HG02981 (cell line): ENCODE data around the gene ENAM.

ENCODE experiments used
- ATAC-seq: cut with Tn5 transposase; IDR thresholded peaks from one replicate; pipeline ENCODE4 v1.9.1; 2021; ENCODE audit warnings: mild to moderate bottlenecking, moderate library complexity; ENCODE audit not compliant: unreplicated experiment

ENAM gene

DNA sequence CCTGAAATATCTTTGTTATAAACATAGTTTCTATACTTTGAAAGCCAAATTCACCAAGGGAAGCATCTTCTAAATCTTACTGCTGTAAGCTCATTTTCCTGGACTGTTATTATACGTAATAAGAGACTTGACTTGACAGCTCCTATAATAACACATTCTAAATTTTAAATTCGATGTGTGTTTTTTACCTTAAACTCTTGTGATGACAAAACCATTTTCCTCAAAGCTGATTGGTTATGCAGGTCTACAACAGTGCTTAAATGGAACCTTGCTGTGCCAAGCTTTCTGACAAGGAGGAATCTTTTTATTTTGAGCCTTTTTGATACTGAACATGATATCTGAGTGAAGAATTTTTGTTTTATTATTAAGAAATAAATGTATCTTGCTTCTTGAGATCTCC is at the start of gene ENAM:
Gene ENAM, plus strand, starts transcription at position 301 of the 400 bp plus-strand sequence. CDS start 757 bp downstream, outside the sequence.
- no peak for ATAC-seq

- ATAC-seq = no peak
Measured at GRCh38 chr4:70581980-70582379, 46.6 kb upstream of the ENAM start.

DNA sequence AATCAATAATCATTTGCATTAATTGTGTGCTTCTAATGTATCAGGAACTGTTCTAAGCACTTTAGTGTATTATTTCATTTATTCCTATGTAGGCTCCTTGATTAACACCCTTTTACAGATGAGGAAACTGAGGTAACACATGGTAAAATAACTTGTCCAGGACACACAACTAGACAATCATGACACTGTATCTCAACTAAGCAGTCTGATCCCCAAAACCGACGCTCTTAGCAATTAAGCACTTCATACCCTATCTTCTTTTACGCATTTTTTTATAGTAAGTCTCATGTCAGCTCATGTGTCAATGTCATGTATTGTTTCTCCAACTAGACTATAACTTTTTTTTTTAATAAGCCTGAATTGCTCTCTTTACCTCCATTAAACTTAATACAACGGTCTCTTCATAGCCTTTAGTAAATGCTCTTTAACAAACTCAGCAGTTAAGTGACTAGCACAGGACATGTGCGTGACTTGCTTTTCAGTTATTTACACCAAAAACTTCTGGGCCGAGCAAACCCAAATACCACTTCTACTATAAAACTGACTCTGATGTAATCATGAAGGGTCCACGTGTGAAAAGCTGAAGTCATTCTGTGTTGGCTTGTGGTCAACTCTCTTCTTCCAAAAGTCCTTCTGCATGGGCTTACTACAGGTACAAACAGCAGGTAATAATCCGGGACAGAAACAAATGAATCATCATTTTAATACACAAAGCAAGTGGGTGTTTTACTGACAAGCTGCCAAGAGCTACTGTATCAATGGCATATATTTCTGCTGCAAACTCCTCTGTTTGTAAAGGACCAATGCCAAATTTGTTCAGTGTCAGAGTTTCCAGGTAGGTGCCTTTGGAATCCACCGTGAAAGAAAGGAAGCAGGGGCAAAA is 44.4 kb upstream of the ENAM start:
- no peak for ATAC-seq

DNA sequence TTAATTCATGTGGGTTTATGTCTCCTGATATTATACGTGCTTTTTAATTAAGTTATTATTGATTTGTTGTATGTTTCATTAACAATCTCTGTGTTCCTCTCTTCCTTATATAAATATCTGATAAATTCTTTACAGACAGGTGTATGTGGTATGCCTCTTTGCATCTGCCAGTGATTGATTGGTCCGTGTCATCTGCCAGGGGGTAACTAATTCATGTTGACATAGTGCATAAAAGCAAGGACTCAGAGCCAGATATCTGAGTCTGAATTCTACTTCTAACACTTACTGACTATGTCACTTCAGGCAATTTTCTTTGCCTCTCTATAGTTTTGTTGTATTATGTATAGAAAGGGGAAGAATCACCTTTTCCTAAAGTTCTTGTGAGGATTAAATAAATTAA is 41.7 kb upstream of the ENAM start:
- ATAC-seq = no peak

GRCh38 chr4:70589785-70590184 is 38.8 kb upstream of the ENAM start:
- ATAC-seq = peak; percentile 97

DNA sequence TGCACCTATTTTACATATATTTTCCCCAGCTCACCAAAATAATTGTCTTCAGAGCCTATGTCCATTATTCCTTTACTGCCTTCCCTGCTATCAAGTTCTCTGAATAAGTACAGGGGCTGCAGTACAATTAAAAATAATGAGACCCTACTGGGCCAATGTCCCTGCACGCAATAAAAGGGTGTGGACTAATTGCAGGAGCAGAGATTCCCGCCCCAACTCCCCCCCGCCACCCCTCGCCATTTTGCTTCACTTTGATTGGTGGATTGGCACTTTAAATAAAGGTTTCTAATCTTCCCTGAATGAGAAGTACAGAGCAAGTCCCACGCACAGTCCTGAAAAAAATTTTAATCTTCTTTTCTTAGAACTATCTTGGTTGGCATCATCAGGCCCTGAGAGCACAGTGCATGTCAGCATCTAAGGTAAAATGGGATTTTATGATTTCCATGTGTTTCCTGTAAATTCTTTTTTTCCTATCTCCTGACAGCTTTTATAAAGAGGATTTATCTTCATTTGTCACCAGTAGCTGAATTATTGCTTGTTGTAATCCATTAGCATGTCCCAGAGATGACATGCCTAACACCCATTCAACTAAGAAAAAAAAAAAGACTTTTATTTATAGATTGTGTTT is 36.5 kb upstream of the ENAM start, which contains the start of gene AMBN:
Gene AMBN, plus strand, starts transcription at position 302 of the 628 bp plus-strand sequence. Its CDS starts 103 bp downstream, at position 405.
- no peak for ATAC-seq

GRCh38 chr4:70594196-70594595 is 34.3 kb upstream of the ENAM start:
- ATAC-seq = no peak

DNA sequence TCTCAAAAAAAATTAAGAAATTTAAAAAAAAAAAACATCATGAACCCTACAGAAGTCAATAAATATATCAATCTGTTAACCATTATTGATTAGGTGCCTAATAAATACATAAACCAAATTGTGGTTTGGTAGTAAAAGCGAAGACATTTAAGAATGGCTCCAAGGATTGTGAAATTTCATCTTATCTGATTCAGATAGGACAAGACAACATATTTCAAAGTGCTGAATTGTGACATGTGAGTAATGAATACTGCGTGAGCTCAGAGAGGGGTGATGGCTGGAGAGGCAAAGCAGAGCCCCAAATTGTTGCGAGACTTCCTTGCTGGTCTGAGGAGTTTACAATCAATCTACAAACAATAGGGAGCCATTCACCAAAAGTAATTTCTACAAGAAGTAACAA is 28.2 kb upstream of the ENAM start:
- ATAC-seq = no peak

GRCh38 chr4:70600977-70601376 is 27.6 kb upstream of the ENAM start:
- no peak for ATAC-seq

- ATAC-seq = peak; percentile 99
Measured at GRCh38 chr4:70601422-70602039, 27.0 kb upstream of the ENAM start.

DNA sequence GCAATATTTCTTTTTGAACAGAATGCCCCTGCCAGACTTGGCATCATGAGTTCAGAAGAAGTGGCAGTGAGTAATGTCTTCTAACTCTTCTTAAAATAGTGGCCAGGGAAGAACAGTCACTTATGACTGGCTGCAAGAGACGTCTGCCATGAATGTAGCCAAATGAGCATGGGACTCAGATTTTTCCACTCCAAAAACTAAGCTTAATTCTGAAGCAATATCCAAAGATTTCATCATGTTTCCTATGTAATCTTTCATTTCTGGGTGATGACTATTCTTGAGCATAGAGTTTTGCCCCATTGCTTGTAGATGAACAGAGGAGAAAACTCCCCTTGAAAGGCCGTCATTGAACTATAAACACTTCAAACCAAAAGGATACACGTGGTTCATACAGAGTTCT is 24.7 kb upstream of the ENAM start:
- no peak for ATAC-seq

- no peak for ATAC-seq
Measured at GRCh38 chr4:70606459-70606858, 22.1 kb upstream of the ENAM start.

- ATAC-seq = no peak
Measured at GRCh38 chr4:70607334-70607853, 21.1 kb upstream of the ENAM start.

- no peak for ATAC-seq
Measured at GRCh38 chr4:70608324-70608723, 20.2 kb upstream of the ENAM start.

DNA sequence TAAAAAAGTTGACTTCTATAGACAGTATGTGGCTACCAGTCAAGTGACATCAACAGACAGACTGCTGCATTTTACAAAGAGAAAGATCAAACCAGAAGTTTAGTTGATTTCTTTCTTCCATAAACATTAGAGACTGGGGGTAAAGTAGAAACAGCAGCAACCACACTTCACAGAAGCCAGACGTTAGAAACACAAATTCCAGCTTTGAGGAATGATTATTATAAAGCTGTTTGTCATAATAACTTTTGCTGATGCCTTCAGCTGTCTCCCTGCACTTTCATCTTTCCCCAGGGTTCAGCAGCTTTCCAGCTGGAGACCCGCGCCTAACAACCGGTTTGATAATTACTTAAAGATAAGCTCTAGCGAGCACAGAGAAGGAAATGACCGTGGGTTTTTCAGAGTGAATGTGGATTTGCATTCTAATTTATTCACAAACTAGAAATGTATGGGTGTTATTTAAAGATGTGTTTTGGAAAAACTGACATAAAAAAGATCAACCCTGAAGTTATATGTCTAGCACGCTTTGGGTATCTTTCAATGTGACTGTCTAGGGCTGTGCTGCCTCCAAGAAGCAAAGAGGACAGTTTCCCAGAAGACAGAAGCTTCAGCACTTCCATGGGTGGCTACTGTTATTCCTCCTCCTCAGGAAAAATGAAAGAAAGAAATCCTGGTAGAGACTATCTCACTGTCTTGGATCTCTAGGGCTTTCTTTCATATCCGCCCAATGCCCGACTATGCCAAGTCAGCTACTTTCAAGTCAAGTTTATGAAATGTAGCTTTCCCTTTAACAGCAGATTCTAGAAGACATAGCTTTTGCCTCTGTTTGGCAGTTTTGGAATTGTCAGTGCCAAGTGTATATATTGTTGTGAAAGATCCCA is 15.0 kb upstream of the ENAM start:
- peak; percentile 69 for ATAC-seq

- ATAC-seq = no peak
Measured at GRCh38 chr4:70614184-70614555, 14.4 kb upstream of the ENAM start.

DNA sequence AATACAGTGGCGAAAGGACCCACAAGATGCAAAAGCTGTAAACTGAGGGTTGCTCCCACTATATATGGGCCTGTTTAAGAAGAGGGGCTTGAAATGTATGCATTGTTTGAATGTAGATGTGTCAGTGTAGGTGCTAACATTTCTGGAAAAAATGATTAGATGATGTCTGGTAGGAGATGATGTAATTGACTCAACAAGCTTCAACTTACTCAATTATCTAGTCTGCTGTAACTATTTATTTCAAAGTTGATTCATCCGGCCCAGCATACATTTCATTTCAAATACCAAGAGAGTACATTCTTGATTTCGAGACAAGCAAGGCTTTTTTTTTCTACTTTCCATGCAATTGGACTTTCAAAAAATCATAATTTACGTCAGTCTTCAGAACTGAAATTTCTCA is 9.3 kb upstream of the ENAM start:
- no peak for ATAC-seq

DNA sequence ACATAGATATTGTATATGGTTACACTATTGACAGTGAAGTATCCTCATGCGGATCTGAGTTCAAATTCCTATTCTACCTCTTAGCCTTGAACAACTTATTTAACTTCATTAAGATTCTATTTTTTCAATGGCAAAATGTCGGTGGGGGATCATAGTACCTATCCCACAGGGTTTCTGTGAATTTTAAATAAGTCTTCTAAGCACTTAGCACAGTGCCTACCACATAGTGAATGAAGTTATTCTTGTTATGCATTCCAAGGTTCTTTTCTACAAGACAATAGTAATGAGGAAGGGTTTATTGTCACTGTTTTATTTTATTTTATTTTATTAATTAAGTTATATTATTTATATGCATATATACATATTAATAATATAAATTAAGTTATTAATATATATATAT is 8.8 kb upstream of the ENAM start:
- ATAC-seq = no peak

GRCh38 chr4:70623323-70623722 is 5.2 kb upstream of the ENAM start:
- ATAC-seq = no peak

DNA sequence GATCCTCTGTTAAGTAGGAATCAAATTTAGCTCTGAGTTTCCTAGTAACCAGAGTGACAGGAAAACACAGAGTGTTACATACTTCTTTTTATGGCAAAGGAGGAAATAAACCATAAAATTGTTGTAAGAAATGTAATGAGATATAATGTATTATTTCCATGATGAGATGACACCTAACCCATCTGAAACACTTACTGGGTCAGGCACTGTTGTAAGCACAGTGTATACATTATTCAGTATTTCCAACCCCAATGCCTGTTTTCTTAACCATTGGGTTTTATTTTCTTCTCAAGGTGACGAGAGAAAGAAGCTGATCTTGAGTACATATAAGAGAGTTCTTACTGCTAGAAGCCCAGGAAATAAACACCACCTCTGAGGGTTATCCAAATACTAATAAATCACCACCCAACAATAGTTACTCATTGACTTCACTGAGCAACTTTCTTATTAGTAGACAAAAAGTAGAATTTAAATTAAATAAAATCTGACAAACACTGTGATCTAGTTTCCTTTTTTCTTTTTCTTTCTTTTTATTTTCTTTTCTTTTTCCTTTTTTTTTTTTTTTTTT is 4.2 kb upstream of the ENAM start:
- ATAC-seq = no peak
